GM21786 (cell line): ENCODE results near the gene CCDC74A.
"Not testable (repeated sequence)": the region's sequence is repeated elsewhere in the genome, so short reads cannot be mapped to it uniquely, and the experiment has no call there.

Experiments used
- ATAC-seq: cut with Tn5 transposase; IDR thresholded peaks from one replicate; pipeline ENCODE4 v1.9.1; 2021; ENCODE audit not compliant: unreplicated experiment

Gene CCDC74A

DNA sequence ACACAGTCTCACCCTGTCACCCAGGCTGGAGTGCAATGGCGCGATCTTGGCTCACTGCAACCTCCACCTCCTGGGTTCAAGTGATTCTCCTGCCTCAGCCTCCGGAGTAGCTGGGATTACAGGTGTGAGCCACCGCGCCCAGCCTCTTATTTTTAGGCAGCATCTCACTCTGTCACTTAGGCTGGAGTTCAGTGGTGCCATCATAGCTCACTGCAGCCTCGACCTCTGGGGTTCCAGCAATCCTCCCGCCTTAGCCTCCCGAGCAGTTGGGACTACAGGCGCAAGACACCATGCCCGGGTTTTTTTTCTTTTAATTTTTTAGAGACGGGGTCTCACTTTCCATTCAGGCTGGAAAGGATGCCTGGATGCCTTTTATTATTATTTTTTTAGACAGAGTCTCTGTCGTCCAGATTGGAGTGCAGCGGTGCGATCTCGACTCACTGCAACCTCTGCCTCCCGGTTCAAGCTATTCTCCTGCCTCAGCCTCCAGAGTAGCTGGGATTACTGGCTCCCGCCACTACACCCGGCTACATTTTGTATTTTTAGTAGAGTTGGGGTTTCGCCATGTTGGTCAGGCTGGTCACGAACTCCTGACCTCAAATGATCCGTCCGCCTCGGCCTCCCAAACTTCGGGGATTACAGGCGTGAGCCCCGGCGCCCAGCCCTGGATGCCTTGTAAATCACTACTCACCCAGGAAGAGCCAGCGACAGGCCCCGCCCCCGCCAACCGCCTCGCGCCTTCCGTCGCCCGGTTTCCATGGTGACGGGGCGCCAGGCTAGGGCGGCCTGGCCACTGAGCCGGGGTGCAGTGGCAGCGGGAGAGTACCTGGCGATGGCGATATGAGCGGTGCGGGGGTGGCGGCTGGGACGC is at the start of gene CCDC74A:
Gene CCDC74A, plus strand, starts transcription at position 758 of the 871 bp plus-strand sequence. Its CDS starts 83 bp downstream, at position 841.
- ATAC-seq = peak; percentile 76

DNA sequence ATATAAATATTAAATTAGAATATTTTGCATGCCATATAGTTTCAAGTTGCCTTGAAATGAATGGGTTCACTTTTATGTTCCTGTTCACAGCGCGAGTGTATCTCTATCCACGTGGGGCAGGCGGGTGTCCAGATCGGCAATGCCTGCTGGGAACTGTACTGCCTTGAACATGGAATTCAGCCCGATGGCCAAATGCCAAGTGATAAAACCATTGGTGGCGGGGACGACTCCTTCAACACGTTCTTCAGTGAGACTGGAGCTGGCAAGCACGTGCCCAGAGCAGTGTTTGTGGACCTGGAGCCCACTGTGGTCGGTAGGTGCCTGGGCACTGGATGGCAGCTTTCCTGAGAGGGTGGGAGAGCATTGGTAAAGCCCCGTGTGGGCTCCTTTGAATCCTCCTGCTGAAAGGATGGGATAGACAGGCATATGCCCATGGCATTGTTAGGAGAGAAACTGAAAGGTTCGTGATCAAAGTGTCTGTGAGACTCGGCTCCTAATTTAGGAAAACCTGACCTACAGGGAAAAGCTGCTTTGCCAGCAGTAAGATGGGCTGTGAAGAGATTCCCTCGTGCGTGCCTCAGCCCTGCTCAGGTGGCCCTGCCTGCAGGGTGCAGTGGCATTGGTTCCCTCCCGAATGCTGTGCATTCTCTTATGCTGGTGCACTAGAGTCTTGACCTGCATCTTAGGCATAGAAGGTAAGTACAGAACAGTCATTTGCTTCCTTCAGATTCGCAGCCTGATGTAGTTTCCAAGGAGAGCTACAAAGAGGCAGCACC is 49.4 kb upstream of the CCDC74A start:
- not testable (repeated sequence) for ATAC-seq

DNA sequence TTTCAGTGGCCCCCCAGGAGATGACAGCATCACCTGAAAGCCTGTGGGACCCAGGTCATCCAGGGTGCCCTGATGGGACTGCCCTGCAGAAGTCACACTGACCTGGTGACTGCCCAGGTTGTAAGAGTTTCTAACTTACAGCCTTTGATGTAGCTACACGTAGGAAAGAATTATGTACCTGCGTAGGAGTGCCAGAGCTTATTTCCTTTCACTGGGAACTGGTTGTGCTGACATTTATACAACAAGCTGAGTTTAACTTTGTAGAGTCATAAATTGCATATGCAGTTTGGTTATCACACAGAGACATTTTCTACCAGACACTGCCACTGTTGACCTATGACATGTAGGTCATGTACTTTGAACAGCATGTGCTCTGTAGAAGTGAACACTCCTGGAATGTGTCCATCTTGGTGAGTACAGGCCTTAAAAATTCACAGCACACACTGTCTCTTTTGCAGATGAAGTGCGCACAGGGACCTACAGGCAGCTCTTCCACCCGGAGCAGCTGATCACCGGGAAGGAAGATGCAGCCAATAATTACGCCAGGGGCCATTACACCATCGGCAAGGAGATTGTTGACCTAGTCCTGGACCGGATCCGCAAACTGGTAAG is 48.7 kb upstream of the CCDC74A start:
- not testable (repeated sequence) for ATAC-seq

DNA sequence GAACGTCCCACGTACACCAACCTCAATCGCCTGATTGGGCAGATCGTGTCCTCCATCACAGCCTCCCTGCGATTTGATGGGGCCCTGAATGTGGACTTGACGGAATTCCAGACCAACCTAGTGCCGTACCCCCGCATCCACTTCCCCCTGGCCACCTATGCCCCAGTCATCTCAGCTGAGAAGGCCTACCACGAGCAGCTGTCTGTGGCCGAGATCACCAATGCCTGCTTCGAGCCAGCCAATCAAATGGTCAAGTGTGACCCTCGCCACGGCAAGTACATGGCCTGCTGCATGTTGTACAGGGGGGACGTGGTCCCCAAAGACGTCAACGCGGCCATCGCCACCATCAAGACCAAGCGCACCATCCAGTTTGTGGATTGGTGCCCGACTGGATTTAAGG is 47.3 kb upstream of the CCDC74A start:
- ATAC-seq = not testable (repeated sequence)

DNA sequence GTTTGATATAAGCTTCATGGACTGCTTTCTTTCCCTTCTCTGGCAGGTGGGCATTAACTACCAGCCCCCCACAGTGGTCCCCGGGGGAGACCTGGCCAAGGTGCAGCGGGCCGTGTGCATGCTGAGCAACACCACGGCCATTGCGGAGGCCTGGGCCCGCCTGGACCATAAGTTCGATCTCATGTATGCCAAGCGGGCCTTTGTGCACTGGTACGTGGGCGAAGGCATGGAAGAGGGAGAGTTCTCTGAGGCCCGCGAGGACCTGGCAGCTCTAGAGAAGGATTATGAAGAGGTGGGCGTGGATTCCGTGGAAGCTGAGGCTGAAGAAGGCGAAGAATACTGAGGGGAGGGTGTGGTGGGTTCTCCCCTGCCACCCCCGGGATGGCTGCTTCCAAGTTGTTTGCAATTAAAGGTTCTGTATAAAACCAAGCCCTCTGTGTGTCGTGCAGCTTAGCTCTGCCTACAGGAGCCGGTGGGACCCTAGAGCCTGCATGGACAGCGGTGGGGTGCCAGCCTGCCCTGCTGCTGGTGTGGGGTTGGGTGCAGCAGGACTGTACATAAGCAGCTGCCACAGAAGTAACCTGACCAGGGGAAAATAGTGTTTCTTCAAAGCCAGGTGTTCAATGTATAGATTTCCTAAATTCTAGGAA is 45.1 kb upstream of the CCDC74A start:
- not testable (repeated sequence) for ATAC-seq

DNA sequence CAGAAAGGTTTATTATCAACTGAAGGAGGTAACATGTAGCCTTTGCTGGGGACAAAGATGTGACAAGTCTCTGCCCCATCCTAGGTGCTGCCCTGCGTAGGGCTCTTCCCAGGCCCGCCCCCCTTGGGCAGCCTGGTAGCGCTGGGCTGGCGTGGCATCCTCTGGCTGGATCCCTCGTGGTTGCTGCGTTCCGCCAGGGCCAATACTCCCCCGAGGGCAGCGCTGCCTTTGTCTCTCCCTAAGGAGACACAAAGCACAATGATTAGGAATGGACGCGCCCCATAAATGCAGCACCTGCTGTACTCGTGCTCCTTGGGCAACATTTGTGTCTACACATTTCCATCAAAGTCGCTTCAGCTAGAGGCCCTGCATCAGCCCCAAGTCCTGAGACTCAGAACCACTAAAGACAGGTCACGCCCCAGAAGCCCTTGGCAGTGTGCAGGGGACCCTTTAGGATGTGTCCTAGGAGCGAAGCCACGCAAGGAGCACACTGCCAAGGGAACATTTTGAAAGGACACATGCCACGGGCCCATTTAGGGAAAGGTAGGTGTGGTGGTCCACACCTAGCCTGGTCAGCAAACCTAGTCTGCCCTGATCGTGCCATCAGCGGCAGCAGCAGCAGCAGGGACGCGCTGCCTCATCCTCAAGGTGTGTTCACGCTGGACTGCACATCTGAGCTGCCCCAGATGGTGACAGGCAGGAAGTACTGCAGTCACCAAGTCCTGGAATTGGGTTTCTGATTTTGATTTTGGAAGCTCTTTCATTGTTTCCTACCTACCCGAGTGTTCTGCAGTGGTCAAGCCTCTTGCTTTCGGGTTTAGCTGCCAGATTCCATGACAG is 43.5 kb upstream of the CCDC74A start:
- ATAC-seq = not testable (repeated sequence)

DNA sequence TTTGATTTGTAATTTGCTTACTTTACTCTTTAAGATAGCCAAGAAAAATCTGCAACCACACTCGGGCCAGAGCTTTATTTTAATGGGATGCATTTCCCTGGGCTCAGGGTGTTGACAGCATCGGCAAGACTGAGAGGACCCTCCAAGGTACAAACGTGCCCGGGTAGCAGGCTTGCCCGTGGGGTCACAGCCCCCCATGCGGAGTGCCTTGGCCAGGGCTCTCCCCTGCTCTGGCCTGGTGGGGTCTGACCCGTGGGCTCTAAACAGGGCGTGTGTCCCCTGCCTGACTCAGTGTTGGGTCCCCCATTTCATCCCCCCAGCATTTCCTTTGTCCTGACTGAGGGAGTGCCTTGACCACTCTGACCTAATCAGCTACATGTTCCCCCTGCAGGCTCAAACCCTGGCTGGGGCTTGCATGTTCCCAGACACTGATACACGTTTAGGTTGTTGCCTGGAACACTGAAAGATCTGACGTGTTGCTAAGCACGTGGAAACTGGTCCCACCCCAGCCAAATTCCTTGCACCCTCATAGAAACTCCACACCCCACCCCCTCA is 42.7 kb upstream of the CCDC74A start:
- ATAC-seq = not testable (repeated sequence)

DNA sequence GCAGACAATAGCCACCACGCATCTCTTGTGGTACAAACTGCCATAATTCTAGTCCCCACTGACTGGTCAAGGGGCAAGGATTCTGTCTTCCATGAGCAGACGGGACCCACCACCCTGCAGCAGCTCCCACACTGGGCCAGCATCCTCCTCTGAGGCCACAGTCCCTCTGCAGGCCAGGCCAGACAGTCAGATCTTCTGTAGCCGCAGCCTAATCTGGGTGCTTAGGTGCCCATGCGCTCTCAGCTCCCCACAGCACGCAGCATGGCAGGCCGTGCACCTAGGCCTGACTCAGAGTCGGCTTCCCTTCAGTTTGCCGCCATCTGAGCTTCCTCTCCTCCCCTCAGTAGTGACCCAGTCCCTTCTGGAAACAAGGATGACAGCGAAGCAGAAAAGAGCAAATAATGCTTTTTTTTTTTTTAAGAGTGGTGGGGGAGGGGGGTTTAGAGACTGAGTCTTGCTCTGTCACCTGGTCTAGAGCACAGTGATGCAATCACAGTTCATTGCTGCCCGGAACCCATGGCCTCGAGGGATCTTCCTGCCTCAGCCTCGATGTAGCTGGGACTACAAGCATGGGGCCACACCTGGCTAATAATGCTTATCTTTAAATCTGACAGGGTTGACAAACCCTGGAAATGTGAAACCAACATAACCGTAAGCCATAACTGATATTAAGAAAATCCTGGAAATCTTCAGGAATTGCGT is 41.3 kb upstream of the CCDC74A start:
- ATAC-seq = not testable (repeated sequence)

DNA sequence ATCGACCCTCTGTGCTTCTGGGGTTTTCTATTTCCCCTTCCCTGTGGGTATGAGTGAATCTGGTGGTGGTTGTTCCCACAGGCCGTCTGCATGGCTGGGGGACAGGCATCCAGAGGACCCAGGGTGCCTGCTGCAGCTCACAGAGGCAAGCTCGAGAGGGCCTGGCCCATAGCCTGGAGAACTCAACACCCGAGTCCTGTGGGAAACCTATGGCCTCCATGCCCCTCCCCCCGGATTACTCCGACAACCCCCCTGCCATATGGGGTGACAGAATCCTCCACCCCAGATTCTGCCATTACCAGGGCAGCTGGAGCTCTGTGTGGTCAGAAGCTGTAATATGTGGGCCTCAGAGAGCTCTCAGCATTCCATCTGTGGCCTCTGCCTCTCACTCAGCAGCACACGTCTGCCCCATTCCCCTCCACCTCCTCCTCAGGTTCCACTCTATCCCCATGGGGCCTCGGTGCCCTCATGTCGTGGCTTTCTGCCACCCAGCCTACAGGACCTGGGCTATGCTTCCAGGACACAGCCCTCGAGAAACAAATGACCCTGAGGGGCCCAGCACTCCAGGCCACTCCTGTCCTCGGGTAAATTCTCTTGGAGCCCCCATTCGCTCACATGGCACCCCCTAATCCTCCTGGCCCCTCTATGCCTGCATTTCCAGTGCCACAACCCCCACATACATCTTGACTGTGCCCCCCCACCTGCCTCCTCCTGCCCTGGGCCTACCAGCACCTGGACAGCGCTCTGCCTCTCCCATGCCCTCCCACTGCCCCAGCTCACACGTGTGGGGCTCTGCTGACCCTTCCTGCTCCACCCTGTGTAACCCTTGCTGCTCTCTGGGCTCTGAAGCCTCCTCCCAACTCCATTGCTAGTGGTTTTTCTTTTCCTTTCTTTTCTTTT is 39.1 kb upstream of the CCDC74A start:
- no peak for ATAC-seq

DNA sequence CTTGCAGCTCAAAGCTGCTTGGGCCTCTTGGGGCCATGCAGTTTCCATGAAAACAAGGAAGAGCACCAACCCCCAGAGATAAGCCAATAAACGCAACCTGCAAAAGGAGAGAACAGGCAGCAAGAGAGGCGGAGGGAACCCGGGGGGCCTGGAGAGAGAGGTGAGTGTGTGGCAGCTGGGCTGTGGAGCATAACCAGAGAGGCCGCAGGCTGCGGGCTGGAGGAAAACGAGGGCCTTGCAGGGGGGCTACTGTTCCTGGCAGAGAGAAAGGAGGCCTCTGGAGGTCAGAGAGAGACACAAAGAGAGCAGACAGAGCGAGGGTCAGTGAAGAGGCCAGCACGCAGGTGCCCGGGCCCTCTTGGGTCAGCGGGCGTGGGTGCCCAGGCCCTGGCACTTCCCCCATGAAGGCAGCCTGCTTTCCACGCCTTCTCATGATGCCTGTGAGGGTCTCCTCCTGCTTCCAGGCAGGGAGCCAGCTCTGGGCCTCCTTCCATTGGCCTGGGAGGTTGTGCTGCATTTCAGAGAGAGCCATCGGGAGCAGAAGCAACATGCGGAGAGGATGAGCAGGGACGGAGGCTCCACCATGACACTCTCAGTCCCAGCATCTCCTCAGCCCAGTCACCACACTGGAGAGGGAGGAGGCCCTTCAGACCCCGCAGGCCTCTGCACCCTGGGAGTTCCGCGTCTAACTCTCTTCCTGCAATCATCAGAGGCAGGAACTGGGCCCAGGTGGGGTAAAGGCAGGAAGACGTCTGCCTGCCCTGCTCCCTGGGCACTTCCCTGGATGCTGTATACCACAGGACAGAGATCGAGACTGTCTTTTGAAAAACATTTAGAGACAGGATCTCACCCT is 36.8 kb upstream of the CCDC74A start:
- ATAC-seq = peak; percentile 18

DNA sequence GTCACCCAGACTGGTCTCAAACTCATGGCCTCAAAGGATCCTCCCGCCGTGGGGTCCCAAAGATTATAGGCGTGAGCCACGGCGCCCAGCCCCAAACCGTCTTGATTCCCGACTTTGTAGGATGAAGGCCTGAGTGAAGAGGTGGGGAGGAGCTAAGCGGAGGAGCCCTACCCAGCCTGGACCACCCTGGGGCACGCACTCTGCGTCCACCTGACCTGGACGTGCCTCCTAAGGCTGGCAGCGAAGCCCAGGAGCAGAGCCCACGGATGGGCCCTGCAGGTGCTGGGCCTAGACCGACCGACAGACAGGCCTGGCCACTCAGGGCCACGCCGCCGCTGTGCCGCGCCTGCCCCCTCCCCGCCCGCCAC is 36.2 kb upstream of the CCDC74A start:
- peak; percentile 5 for ATAC-seq

DNA sequence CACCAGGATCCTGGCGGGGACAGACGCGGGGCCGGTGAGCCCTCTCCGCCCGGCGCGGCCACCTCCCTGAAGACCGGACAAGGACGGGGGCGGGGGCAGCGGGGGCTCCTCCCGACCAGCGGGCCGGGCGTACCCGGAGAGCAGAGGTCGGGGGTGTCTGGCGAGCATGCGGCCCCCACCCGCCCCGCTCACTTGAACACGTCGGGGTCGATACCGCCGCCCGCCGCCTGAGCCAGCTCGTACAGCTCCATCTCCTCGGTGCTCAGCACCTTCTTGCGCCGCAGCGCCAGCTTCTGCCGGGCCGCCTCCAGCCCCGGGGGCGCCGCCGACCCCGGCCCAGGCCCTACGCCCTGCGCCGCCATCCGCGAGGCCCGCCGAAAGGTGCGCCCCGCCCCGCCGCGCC is 35.7 kb upstream of the CCDC74A start, which contains the start of gene MZT2A:
Gene MZT2A, minus strand, starts transcription at position 383 of the 403 bp plus-strand sequence. Its CDS starts 21 bp downstream, at position 362.
- peak; percentile 1 for ATAC-seq

DNA sequence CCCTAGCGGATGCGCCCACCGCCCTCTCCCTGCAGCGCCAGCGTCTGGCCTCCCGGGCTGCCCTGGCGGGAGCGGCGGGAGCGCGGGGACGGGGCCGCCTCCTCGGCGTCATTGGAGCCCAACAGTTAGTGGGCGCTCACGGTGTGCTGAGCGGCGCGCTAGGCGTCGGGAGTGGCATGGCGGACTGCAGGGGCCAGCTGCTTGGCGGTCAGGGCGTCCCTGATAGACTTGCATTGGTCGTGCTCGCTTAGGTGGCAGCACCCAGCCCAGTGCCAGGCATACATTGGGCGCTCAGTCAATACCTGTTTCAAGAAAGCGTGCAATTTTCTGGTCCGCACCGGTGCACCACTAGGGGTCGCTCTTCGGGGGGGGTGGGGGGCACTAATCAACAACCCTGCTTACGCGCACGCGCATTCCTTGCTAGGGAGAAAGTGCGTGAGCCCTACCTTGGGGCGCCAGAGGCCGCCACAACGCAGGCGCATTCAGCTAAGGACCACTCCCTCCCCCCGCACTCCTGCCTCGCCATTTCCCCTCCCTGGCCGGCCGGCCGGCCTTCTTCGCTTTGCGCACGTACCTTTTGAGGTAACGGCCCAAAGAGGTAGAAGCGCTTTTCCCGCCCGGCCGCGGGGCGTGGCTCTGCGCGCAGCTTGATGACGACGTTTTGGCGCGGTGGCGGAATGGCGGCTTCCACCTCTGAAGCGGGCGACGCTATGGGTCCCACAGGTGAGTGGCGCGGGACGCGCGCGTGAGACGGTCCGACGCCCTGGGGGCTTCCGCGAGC is 35.1 kb upstream of the CCDC74A start:
- ATAC-seq = peak; percentile 63

DNA sequence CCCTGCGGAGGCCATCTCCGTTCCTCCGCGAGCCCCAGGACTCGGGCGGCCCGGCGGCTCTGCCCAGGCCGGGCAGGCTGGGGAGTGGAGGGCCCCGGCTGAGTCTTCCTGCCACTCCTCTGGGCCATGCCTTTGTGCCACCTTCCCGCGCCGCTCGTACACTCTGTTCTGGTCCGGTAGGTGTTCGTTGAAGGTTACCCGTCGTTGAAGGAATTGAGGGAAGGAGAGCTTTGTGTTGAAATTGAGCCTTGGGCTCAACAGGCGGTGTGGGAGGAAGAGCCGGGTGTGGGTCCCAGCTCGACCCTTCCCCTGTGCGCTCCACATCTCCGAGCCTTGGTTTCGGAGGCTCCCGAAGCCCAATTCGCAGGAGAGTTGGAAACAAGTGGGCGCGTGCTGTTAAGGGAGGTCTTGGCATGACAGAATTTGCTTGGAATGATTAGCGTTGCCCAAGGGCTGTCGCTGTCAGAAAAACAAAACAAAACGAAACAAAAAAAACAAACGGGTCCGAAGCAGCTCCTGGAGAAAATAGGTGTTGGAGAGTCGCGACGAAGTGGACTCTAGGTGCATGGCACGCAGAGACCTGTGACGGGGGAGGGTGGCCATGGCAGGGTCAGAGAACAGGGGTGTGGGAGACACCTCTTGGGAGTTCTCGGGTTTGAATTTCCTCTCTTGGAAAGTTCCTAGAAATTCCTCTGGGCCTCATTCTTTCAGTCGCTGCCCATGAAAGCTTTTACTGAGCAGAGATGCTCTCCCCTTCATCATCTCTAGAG is 34.3 kb upstream of the CCDC74A start:
- peak; percentile 14 for ATAC-seq

DNA sequence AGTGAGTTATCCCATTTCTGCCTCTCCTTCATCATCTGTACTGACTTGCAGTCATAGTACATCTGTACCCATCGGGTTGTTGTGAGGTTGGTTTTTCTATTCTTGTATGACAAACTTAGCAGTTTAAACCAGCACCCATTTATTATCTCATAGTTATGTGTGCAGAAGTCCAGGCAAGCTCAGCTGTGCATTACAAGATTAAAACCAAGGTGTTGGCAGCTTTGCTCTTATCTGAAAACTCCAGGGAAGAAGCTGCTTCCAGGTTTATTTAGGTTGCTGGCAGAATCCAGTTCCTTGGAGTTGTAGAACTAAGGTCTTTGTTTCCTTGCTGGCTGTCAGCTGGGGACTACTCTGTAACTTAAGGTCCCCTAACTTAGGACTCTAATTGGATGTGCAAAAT is 32.2 kb upstream of the CCDC74A start:
- not testable (repeated sequence) for ATAC-seq
